K562 (cell line): ENCODE results near the gene SIM2. TPM values are rescaled to one million over a fixed set of nuclear protein-coding genes. Genes with fewer than 3 reads are reported as not detected.

Experiments used
- ATAC-seq: fragments of 200-7000 bp; cut with Tn5 transposase; 3 replicates; pipeline ENCODE4 v1.9.1; 2020; ENCODE audit warnings: moderate library complexity
- BruUV-seq: library from RNA; stranded (reverse); fragments of 400-500 nt; replicated peaks from 2 replicates; lab custom pipeline; 2021; lab: Mats Ljungman, UMichigan
- CTCF ChIA-PET: fragments of 300-600 bp; formaldehyde crosslinking; extraction: SDS; loops from one replicate; lab custom pipeline; 2021; ENCODE audit warnings: low intra/inter-chr PET ratio; lab: Yijun Ruan, JAX
- POLR2A ChIA-PET: fragments of 300-600, 350-650 bp; sonication (Branson Sonifier 250); formaldehyde crosslinking; extraction: SDS; loops from one replicate; lab custom pipeline; 2021; ENCODE audit warnings: antibody characterized with exemption, inconsistent platforms; lab: Yijun Ruan, JAX
- DNase-seq, 4 experiments: peaks; one replicate each; pipeline versions ENCODE4 v3.0.0 to v3.0.0-alpha.2; 2011 to 2018; ENCODE audit warnings: low spot score in 3 of 4, mixed read lengths in 3 of 4; ENCODE audit errors: extremely low read depth in 1 of 4
- FAIRE-seq: peaks from 2 replicates; lab custom pipeline; 2011; peaks lifted over from hg19 to GRCh38; lab: Jason Lieb, UNC
- H2AFZ ChIP-seq: 2 replicates; pipeline ENCODE4 v1.6.0; 2011; ENCODE audit warnings: low read depth, low read length, control low read depth, inconsistent platforms
- H3K27ac ChIP-seq: fragments of 200-600 bp; 3 replicates; pipeline ENCODE4 v1.8.0; 2011; ENCODE audit warnings: low read depth, mild to moderate bottlenecking, control low read depth, inconsistent platforms, low read length, moderate library complexity, mixed read lengths; ENCODE audit errors: extremely low read depth
- H3K27me3 ChIP-seq, 2 experiments: fragments of 300-600 bp in 1 of 2; 2 replicates in 1 of 2; 3 replicates in 1 of 2; pipeline versions ENCODE4 v1.6.0 to v1.8.0; 2011; ENCODE audit warnings: inconsistent platforms in 2 of 2, low read length in 2 of 2, mild to moderate bottlenecking in 1 of 2, mixed read lengths in 1 of 2, moderate library complexity in 1 of 2; ENCODE audit not compliant: control insufficient read depth in 2 of 2, insufficient read depth in 2 of 2
- H3K36me3 ChIP-seq: fragments of 300-600 bp; 3 replicates; pipeline ENCODE4 v1.8.0; 2011; ENCODE audit warnings: mild to moderate bottlenecking, low read length, inconsistent platforms; ENCODE audit not compliant: control insufficient read depth, insufficient read depth
- H3K4me1 ChIP-seq, 2 experiments: fragments of 200-600 bp in 1 of 2; replicated peaks in 1 of 2; 2 replicates in 1 of 2; 3 replicates in 1 of 2; pipeline versions ENCODE4 v1.5.1 to v1.8.0; 2011; ENCODE audit warnings: inconsistent platforms in 2 of 2, low read length in 2 of 2, mild to moderate bottlenecking in 1 of 2, mixed read lengths in 1 of 2, moderate library complexity in 1 of 2; ENCODE audit not compliant: control insufficient read depth in 2 of 2, insufficient read depth in 2 of 2
- H3K4me2 ChIP-seq: 2 replicates; pipeline ENCODE4 v1.6.1; 2011; ENCODE audit warnings: low read length, control low read depth, inconsistent platforms, mixed read lengths; ENCODE audit not compliant: insufficient read depth
- H3K4me3 ChIP-seq: fragments of 200-600 bp; sonication (generic), shearing (Covaris generic); 2 replicates; pipeline ENCODE4 v1.5.1; 2016; ENCODE audit warnings: control low read depth, inconsistent platforms
- H3K79me2 ChIP-seq: fragments of 200-600 bp; 3 replicates; pipeline ENCODE4 v1.8.0; 2011; ENCODE audit warnings: low read length, inconsistent platforms; ENCODE audit not compliant: control insufficient read depth, insufficient read depth
- H3K9ac ChIP-seq, 2 experiments: 2 replicates each; pipeline versions ENCODE4 v1.6.0 to v1.6.1; 2011; ENCODE audit warnings: low read depth in 2 of 2, low read length in 2 of 2, control low read depth in 1 of 2, inconsistent platforms in 1 of 2, mild to moderate bottlenecking in 1 of 2, mixed read lengths in 1 of 2; ENCODE audit not compliant: insufficient read depth in 1 of 2
- H3K9me1 ChIP-seq: one replicate; pipeline ENCODE4 v1.6.0; 2011; ENCODE audit warnings: inconsistent platforms, mild to moderate bottlenecking, low read length, moderate library complexity; ENCODE audit not compliant: control insufficient read depth, insufficient read depth
- H3K9me3 ChIP-seq: replicated peaks from 2 replicates; pipeline ENCODE4 v1.5.1; 2011; ENCODE audit warnings: low read depth, low read length, inconsistent platforms; ENCODE audit not compliant: control insufficient read depth, insufficient read depth
- H4K20me1 ChIP-seq: replicated peaks from 2 replicates; pipeline ENCODE4 v1.6.1; 2011; ENCODE audit warnings: low read length, inconsistent platforms, mixed read lengths; ENCODE audit not compliant: control insufficient read depth, insufficient read depth
- CHCHD3 ChIP-seq: fragments of 250-450 bp; sonication (Bioruptor Pico); IDR thresholded peaks from 2 replicates; pipeline ENCODE4 v2.1.2; 2022; ENCODE audit warnings: mild to moderate bottlenecking
- CHD2 ChIP-seq: IDR thresholded peaks from 2 replicates; pipeline ENCODE4 v1.6.1; 2011; ENCODE audit warnings: low read depth, low read length
- EP300 ChIP-seq: IDR thresholded peaks from 2 replicates; pipeline ENCODE4 v1.6.1; 2012; ENCODE audit warnings: low read length, improper control_type of control experiment
- MEF2D ChIP-seq: conservative IDR thresholded peaks from 2 replicates; pipeline ENCODE4 v1.6.1; 2016; ENCODE audit warnings: low read depth, missing genetic modification characterization, missing compliant biosample characterization
- NR2C1 ChIP-seq, 2 experiments: fragments of 450-650 bp; IDR thresholded peaks; 2 replicates each; pipeline ENCODE4 v1.6.1; 2017; ENCODE audit warnings: mild to moderate bottlenecking in 2 of 2, antibody characterized with exemption in 1 of 2, inconsistent platforms in 1 of 2, missing compliant biosample characterization in 1 of 2, missing genetic modification characterization in 1 of 2
- POLR2H ChIP-seq: IDR thresholded peaks from 2 replicates; pipeline ENCODE4 v1.6.1; 2016; ENCODE audit warnings: missing genetic modification characterization, low read depth, mild to moderate bottlenecking, control low read depth, missing compliant biosample characterization, moderate library complexity
- ZFX ChIP-seq: sonication (generic); formaldehyde crosslinking; IDR thresholded peaks from 2 replicates; pipeline ENCODE4 v1.8.0; 2022; ENCODE audit warnings: mild to moderate bottlenecking, missing genetic modification reagents, moderate library complexity
- ZNF41 ChIP-seq: fragments of 250-450 bp; sonication (Bioruptor Pico); conservative IDR thresholded peaks from 2 replicates; pipeline ENCODE4 v1.4.0; 2020; ENCODE audit warnings: mild to moderate bottlenecking
- ZNF717 ChIP-seq: fragments of 250-450 bp; sonication (Bioruptor Pico); IDR thresholded peaks from 2 replicates; pipeline ENCODE4 v1.5.0; 2021
- WGBS: fragments of 100-300 bp; shearing (Covaris generic); methylation state at CpG from one replicate; pipeline ENCODE4 v1.1.6; 2016; ENCODE audit warnings: low coverage, mixed read lengths; ENCODE audit not compliant: insufficient coverage; ENCODE audit errors: missing lambda C conversion rate; 5-methylcytosine and 5-hydroxymethylcytosine counted together
- in situ Hi-C: fragments of 300-500 bp; cut with MboI; formaldehyde crosslinking; loops from 4 replicates; pipeline ENCODE4 v1.15.0; 2018; ENCODE audit warnings: inconsistent platforms, mixed read lengths
- intact Hi-C: fragments of 100-400 bp; cut with micrococcal nuclease; formaldehyde crosslinking; loops from 2 replicates; pipeline ENCODE4 v1.14.2; 2022
- polyA plus RNA-seq, 8 experiments: library from polyadenylated mRNA; depleted of rRNA in 4 of 8; stranded (reverse) in 5 of 8; unstranded in 3 of 8; fragments of >200 nt; fragmentation: Nextera tagmentation in 2 of 8; fragmentation: Illumina TruSeq in 1 of 8; extraction: Ambion mirVana in 2 of 8; extraction: Trizol in 1 of 8; gene quantifications; 2 replicates each; pipeline versions ENCODE4 v1.2.1 to v1.2.3, GENCODE V29; 2011 to 2014; ENCODE audit warnings: inconsistent platforms in 1 of 8, missing spikeins in 1 of 8
- total RNA-seq, 7 experiments: library from RNA; depleted of rRNA in 6 of 7; stranded (reverse); fragments of >200 nt in 6 of 7; fragmentation: Illumina TruSeq in 2 of 7; extraction: Trizol in 2 of 7; gene quantifications; 2 replicates each; pipeline versions ENCODE4 v1.2.1 to v1.2.3, GENCODE V29; 2011 to 2021; ENCODE audit warnings: low replicate concordance in 1 of 7

The SIM2 gene
- total and polyA plus RNA-seq, 9 of the 15 experiments (the other 6 are each of a cell fraction or from before 2014, with no cell fraction given) = 0.07 to 0.11 (median 0.08) TPM; not detected in 6

- no peak for TF ChIP-seq NR2C1 (IDR thresholded peaks at IDR 0.05)
- TF ChIP-seq NR2C1 (tag; IDR thresholded peaks at IDR 0.05) = no peak
- no peak for TF ChIP-seq CHCHD3 (CRISPR knock-in tag)
- no peak for TF ChIP-seq MEF2D
- TF ChIP-seq POLR2H (tag) = no peak
- no peak for TF ChIP-seq EP300
- TF ChIP-seq ZFX = 0 out of 2 replicates have a peak, but pooled peaks have one; percentile 13
- TF ChIP-seq ZNF41 (CRISPR knock-in tag) = no peak
Measured at GRCh38 chr21:36718951-36719501, 20.1 kb downstream of the SIM2 start (continued).

- Histone ChIP-seq H3K27ac (no peak overlapping the region), H3K9me1 (no peaks in the 10 kb centered on the region)
- in situ Hi-C loops (no loop called here), intact Hi-C loops (no loop called here)
- no peak for DNase-seq
- TF ChIP-seq ZNF717 = no peak
- no peak for TF ChIP-seq CHD2
- TF ChIP-seq, all 486 proteins: peak for 0
- 0 out of 2 replicates have a peak overlapping the region, but pooled peaks have one; percentile 21 for H3K4me2 ChIP-seq
- H3K4me3 ChIP-seq = no peak overlapping the region
- CTCF ChIA-PET = no interaction called here
- peaks cover 43 to 56% of the 10 kb centered on the region in 2 experiments for H3K27me3 ChIP-seq
- H3K79me2 ChIP-seq = no peaks in the 10 kb centered on the region
- BruUV-seq = no TSS peak
- 42% methylated on average over 8 of the region's 10 CpGs for WGBS
- no peaks in the 10 kb centered on the region for H3K36me3 ChIP-seq
- POLR2A ChIA-PET = interaction anchor here (1.1 kb wide), 1 partner anchor 10 kb away, joined by 4 read pairs; no protein-coding TSS in a partner anchor
- H4K20me1 ChIP-seq = no peaks in the 10 kb centered on the region
- no peak overlapping the region for H3K9ac ChIP-seq
- FAIRE-seq (no peak), ATAC-seq (no peak)
- H2AFZ ChIP-seq = no peak overlapping the region
- H3K4me1 ChIP-seq = peaks cover 5 to 13% of the 10 kb centered on the region in 2 experiments; a peak in 4 of 5 replicates
- no peaks in the 10 kb centered on the region for H3K9me3 ChIP-seq
Measured at GRCh38 chr21:36719614-36720013, 20.7 kb downstream of the SIM2 start.
